Stomach (tissue), 4 donors: ENCODE results near the gene RBFOX2.

Experiments
- POLR2A ChIP-seq, 4 donors: fragments of 450-650 bp; IDR thresholded peaks; one replicate each; pipeline ENCODE4 v1.6.1; 2016; ENCODE audit warnings: antibody characterized with exemption in 4 of 4, control low read depth in 2 of 4, mild to moderate bottlenecking in 1 of 4, moderate library complexity in 1 of 4
- POLR2AphosphoS5 ChIP-seq, 3 donors: sonication (generic); formaldehyde crosslinking; IDR thresholded peaks; one replicate each; pipeline ENCODE4 v1.6.1; 2016; ENCODE audit warnings: antibody characterized with exemption in 3 of 3
- TF ChIP-seq, protein P1 (sequence below), 7 experiments: fragments of 450-650 bp in 4 of 7; fragments of 200-600 bp in 3 of 7; sonication (generic) in 3 of 7; IDR thresholded peaks; one replicate each; pipeline ENCODE4 v1.5.1; 2016 to 2019; ENCODE audit warnings: antibody characterized with exemption in 7 of 7, control low read depth in 2 of 7, mild to moderate bottlenecking in 1 of 7

DNA sequence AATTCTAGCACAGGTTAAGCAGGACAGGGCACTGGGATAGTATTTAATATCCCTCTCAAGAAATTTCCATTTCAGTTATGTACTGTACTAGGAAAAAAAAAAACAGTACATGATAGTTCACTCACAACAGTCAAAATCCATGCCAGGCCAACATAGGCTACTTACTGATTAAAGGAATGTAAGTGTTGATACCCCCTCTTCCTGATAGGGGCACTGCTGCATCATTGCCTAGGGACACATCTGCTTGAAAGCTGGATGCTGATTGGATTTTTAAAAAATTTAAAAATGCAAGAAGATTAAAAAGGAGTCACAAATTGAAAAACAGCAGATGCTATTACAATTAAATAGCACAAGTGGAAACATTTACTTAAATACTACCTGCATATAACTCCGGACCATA is 267.6 kb downstream of the RBFOX2 start:
- no peak for TF ChIP-seq POLR2A (IDR thresholded peaks at IDR 0.05)
- TF ChIP-seq, protein P1, sequence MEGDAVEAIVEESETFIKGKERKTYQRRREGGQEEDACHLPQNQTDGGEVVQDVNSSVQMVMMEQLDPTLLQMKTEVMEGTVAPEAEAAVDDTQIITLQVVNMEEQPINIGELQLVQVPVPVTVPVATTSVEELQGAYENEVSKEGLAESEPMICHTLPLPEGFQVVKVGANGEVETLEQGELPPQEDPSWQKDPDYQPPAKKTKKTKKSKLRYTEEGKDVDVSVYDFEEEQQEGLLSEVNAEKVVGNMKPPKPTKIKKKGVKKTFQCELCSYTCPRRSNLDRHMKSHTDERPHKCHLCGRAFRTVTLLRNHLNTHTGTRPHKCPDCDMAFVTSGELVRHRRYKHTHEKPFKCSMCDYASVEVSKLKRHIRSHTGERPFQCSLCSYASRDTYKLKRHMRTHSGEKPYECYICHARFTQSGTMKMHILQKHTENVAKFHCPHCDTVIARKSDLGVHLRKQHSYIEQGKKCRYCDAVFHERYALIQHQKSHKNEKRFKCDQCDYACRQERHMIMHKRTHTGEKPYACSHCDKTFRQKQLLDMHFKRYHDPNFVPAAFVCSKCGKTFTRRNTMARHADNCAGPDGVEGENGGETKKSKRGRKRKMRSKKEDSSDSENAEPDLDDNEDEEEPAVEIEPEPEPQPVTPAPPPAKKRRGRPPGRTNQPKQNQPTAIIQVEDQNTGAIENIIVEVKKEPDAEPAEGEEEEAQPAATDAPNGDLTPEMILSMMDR (IDR thresholded peaks at IDR 0.05), result no peak
- no peak for TF ChIP-seq POLR2AphosphoS5 (IDR thresholded peaks at IDR 0.05)
